Thyroid gland (tissue), 4 donors: ENCODE measurements around the gene VARS2.

Experiments
- CTCF ChIP-seq, 6 experiments: fragments of 200-600 bp in 3 of 6; fragments of 450-650 bp in 3 of 6; sonication (generic) in 3 of 6; IDR thresholded peaks; one replicate each; pipeline ENCODE4 v1.5.1; 2016 to 2019; ENCODE audit warnings: antibody characterized with exemption in 6 of 6, mild to moderate bottlenecking in 2 of 6, inconsistent platforms in 1 of 6, moderate library complexity in 1 of 6
- POLR2A ChIP-seq, 2 donors: fragments of 450-650 bp; IDR thresholded peaks; one replicate each; pipeline ENCODE4 v1.6.1; 2017; ENCODE audit warnings: antibody characterized with exemption in 2 of 2, mild to moderate bottlenecking in 2 of 2, moderate library complexity in 1 of 2

DNA sequence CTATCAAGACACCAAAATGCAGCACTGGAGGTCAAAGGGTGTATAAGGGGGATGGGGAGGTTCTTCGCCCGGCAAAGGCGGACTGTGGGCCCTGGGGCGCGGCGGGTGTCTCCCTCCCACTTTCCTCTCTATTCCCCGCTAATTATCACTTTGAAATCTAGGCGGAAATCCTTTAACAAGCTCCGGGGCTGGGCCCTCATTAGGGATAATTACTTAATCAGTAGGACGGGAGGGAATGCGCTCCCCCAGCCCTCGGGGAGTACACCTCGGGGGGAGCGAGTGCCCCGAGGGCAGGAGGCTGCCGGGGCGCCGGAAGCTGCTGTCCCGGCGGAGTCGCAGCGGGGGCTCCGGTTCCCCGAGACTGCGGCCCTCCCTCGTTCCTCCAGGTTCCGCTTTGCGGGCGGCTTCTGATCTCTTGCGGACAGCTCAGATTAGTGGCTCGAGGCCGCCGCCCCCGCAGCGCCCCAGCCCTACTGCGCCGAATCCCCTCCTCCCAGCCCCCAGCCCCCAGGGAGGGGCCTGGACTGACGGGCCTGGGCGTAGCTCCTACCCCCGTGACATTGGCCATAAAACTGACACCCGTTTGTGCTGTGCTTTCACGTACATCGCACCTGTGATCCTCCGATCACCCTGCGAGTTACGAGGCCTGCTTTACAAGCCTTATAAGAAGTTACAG lies 41.5 kb downstream of the VARS2 start:
- TF ChIP-seq CTCF (IDR thresholded peaks at IDR 0.05) (no peak), POLR2A (IDR thresholded peaks at IDR 0.05) (no peak)
